HL-60 (cell line): ENCODE results near the gene MYL2.

Experiments
- POLR2AphosphoS5 ChIP-seq: IDR thresholded peaks from 2 replicates; pipeline ENCODE4 v1.6.1; 2012; ENCODE audit warnings: low read depth
- TF ChIP-seq, protein P1 (sequence below): IDR thresholded peaks from 2 replicates; pipeline ENCODE4 v1.6.1; 2012; ENCODE audit warnings: low read depth; ENCODE audit not compliant: insufficient replicate concordance
- TF ChIP-seq, protein P2 (sequence below): IDR thresholded peaks from one replicate; pipeline ENCODE4 v1.5.1; 2011; ENCODE audit warnings: low read length, control low read depth, inconsistent platforms; ENCODE audit not compliant: insufficient read depth

DNA sequence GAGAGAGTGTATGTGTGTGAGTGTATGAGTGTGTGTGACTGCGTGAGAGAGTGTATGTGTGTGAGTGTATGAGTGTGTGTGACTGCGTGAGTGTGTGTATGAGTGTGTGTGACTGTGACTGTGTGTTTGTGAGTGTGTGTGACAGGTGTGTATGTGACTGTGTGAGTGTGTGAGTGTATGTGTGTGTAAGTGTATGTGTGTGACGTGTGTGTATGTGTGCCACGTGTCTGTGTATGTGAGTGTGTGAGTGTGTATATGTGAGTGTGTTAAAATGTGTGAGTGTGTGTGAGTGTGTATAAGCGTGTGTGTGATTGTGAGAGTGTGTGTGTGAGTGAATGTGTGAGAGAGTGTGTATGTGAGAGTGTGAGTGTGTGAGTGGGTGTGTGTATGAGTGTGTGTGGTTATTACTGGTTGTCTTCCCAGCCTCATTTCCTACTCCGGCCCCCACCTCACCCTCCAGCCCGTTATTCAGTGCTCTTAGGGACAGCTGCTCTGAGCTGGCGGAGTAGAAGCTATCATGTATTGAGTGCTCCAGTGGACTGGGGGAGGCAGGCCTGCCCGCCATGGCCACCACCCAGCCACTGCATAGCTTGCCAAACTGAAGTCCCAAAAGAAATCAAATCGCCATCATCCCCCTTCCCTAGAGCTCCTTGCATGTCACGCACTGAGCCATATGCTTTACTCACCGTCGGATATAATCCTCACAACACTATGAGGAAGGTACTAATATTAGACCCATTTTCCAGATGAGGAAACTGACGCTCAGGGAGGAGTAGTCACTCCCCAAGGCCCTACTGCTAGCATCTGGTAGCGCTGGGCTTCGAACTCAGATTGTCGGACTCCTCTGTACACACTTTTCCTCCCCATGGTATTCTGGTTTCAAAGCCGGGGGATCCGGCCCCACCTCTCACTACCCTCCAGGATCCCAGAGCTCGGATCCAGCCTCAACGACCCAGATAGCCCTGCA is 10.3 kb upstream of the MYL2 start:
- TF ChIP-seq, protein P1, sequence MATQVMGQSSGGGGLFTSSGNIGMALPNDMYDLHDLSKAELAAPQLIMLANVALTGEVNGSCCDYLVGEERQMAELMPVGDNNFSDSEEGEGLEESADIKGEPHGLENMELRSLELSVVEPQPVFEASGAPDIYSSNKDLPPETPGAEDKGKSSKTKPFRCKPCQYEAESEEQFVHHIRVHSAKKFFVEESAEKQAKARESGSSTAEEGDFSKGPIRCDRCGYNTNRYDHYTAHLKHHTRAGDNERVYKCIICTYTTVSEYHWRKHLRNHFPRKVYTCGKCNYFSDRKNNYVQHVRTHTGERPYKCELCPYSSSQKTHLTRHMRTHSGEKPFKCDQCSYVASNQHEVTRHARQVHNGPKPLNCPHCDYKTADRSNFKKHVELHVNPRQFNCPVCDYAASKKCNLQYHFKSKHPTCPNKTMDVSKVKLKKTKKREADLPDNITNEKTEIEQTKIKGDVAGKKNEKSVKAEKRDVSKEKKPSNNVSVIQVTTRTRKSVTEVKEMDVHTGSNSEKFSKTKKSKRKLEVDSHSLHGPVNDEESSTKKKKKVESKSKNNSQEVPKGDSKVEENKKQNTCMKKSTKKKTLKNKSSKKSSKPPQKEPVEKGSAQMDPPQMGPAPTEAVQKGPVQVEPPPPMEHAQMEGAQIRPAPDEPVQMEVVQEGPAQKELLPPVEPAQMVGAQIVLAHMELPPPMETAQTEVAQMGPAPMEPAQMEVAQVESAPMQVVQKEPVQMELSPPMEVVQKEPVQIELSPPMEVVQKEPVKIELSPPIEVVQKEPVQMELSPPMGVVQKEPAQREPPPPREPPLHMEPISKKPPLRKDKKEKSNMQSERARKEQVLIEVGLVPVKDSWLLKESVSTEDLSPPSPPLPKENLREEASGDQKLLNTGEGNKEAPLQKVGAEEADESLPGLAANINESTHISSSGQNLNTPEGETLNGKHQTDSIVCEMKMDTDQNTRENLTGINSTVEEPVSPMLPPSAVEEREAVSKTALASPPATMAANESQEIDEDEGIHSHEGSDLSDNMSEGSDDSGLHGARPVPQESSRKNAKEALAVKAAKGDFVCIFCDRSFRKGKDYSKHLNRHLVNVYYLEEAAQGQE = no peak
- TF ChIP-seq, protein P2, sequence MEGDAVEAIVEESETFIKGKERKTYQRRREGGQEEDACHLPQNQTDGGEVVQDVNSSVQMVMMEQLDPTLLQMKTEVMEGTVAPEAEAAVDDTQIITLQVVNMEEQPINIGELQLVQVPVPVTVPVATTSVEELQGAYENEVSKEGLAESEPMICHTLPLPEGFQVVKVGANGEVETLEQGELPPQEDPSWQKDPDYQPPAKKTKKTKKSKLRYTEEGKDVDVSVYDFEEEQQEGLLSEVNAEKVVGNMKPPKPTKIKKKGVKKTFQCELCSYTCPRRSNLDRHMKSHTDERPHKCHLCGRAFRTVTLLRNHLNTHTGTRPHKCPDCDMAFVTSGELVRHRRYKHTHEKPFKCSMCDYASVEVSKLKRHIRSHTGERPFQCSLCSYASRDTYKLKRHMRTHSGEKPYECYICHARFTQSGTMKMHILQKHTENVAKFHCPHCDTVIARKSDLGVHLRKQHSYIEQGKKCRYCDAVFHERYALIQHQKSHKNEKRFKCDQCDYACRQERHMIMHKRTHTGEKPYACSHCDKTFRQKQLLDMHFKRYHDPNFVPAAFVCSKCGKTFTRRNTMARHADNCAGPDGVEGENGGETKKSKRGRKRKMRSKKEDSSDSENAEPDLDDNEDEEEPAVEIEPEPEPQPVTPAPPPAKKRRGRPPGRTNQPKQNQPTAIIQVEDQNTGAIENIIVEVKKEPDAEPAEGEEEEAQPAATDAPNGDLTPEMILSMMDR = no peak
- TF ChIP-seq POLR2AphosphoS5 = no peak
